ENCODE results near the gene PDZD11.
A peak's percentile ranks its signal among the peaks of the same experiment; 100 is the strongest.
"Not testable (repeated sequence)": the region's sequence is repeated elsewhere in the genome, so short reads cannot be mapped to it uniquely, and the experiment has no call there.

Gene PDZD11

GRCh38 chrX:70289793-70290770 lies at the start of gene PDZD11, which contains the start of gene KIF4A:
Gene PDZD11 (minus strand): TSS chrX:70289927. CDS start chrX:70289341, 586 bp downstream.
Gene KIF4A (plus strand): TSS chrX:70290104. CDS start chrX:70290459, 355 bp downstream.
- peak; percentile 91 for DNase-seq

GRCh38 chrX:70338290-70338689 lies 48.6 kb upstream of the PDZD11 start:
- DNase-seq, result no peak

- peak; percentile 76 for DNase-seq
Measured at GRCh38 chrX:70336767-70337166, 47.0 kb upstream of the PDZD11 start.

GRCh38 chrX:70332600-70332999 lies 42.9 kb upstream of the PDZD11 start:
- DNase-seq, result no peak

- no peak for DNase-seq
Measured at GRCh38 chrX:70331161-70331560, 41.4 kb upstream of the PDZD11 start.

GRCh38 chrX:70324326-70324725 lies 34.6 kb upstream of the PDZD11 start:
- no peak for DNase-seq

- DNase-seq, result not testable (repeated sequence)
Measured at GRCh38 chrX:70323628-70324027, 33.9 kb upstream of the PDZD11 start.

- DNase-seq, result no peak
Measured at GRCh38 chrX:70322784-70323183, 33.1 kb upstream of the PDZD11 start.

- DNase-seq, result no peak
Measured at GRCh38 chrX:70313503-70313902, 23.8 kb upstream of the PDZD11 start.

- DNase-seq, result no peak
Measured at GRCh38 chrX:70301716-70302115, 12.0 kb upstream of the PDZD11 start.

- DNase-seq, result no peak
Measured at GRCh38 chrX:70293621-70294020, 3.9 kb upstream of the PDZD11 start.

- DNase-seq, result no peak
Measured at GRCh38 chrX:70292788-70293187, 3.1 kb upstream of the PDZD11 start.

GRCh38 chrX:70289168-70289792 lies 447 bp downstream of the PDZD11 start:
- no peak for DNase-seq

- DNase-seq, result no peak
Measured at GRCh38 chrX:70281951-70282350, 7.8 kb downstream of the PDZD11 start, which contains the start of gene RAB41. Gene RAB41 (plus strand): TSS chrX:70282172. CDS start chrX:70282218, 46 bp downstream.

- DNase-seq, result no peak
Measured at GRCh38 chrX:70280573-70280972, 9.2 kb downstream of the PDZD11 start.

- DNase-seq, result no peak
Measured at GRCh38 chrX:70279081-70279480, 10.6 kb downstream of the PDZD11 start.

GRCh38 chrX:70274029-70274428 lies 15.7 kb downstream of the PDZD11 start:
- not testable (repeated sequence) for DNase-seq

- DNase-seq, result no peak
Measured at GRCh38 chrX:70268034-70268433, 21.7 kb downstream of the PDZD11 start, which contains the start of gene ARR3. Gene ARR3 (plus strand): TSS chrX:70268334. CDS start chrX:70269386, 1,052 bp downstream.

GRCh38 chrX:70264784-70265183 lies 24.9 kb downstream of the PDZD11 start:
- DNase-seq, result no peak

- peak; percentile 60 for DNase-seq
Measured at GRCh38 chrX:70262952-70263567, 26.7 kb downstream of the PDZD11 start.

GRCh38 chrX:70260104-70260503 lies 29.6 kb downstream of the PDZD11 start, which contains the start of gene P2RY4:
Gene P2RY4 (minus strand): TSS chrX:70260204. CDS start chrX:70259624, 580 bp downstream.
- no peak for DNase-seq

- DNase-seq, result no peak
Measured at GRCh38 chrX:70257423-70258288, 32.1 kb downstream of the PDZD11 start.
